ENCODE data around the gene HEPHL1.

The HEPHL1 gene

DNA sequence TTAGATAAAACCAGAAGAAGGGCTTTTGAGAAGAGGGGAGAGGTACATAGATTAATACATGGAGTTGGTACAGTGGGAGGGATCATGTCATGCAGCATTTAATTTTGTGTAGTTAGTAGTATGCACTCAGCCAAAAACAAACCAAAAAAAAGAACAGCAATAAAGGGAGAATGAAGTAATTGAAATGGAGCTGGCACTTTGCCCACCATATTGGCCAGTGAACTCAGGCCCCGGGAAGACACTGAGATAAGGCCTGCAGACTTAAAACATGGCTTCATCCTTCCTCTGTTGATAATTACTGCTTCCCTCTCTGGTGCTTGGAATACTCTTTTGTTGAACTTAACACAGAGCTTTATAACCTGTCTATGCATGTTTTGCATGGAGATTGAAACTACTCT lies 110.6 kb downstream of the HEPHL1 start:
- DNase-seq: no peak

DNA sequence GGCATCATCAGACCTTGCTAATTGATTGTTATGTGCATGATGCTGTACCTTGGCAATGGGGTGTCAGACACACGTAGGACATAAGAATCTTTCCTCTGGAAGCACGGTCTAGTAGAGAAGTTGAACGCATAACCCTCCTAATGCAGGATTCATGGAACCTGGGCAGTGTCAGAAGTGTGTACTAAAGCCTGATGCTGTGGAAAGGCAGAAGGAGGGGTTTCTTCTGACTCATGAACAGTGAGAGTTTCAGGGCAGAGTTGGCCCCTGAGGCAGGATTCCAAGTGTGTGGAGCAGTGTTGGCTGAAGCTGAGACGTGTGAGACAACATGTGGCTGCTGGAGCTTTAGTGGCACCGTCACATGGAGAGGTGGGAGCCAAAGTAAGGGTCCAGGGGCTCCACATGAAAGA lies 111.0 kb downstream of the HEPHL1 start:
- DNase-seq: no peak

DNA sequence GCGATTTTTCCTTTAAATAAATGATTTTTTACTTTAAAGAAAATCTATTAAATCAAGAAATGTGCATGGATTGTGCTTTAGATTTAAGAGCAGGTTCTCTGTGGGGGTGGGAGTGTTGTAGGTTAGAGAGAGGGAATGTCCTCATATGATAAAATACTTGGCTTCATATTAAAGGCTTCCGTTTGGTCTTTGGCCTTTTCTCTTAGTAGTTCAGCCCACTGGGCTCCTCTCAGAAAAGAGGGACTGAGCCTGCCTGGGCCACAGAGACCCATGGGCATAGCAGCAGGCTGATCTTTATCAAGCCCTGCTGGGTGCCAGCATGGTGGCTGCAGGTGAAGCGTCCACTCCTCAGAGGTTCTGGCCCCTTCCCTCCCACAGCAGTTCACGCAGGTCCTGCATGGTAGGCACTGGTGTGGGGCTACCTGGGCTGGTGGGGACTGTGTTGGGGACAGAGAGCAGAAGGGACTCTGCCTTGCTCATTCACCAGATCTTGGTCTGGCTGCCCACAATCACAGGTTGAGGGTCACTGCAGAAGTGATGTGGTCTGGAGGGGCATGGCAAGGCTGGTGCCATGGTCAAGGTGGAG lies 111.8 kb downstream of the HEPHL1 start:
- no peak for DNase-seq

DNA sequence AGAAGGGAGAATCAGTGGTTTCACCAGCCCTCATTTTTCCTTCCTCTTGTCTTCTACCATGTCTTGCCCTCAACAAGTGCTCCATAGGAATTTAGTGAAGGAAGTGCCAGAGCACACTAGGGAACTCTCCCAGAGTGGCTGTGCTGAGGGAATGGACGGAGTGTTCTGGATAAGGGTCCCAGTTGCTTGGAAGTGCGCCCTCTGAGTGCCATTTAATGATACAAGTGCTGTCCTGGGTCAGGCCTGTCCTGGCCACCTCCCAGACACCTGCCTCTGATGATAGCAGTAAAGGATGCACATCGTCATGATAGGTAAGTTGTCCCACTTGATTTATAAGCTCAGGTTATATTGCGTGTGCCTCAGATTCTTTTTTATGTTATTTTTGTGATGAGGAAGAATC lies 112.6 kb downstream of the HEPHL1 start:
- no peak for DNase-seq

DNA sequence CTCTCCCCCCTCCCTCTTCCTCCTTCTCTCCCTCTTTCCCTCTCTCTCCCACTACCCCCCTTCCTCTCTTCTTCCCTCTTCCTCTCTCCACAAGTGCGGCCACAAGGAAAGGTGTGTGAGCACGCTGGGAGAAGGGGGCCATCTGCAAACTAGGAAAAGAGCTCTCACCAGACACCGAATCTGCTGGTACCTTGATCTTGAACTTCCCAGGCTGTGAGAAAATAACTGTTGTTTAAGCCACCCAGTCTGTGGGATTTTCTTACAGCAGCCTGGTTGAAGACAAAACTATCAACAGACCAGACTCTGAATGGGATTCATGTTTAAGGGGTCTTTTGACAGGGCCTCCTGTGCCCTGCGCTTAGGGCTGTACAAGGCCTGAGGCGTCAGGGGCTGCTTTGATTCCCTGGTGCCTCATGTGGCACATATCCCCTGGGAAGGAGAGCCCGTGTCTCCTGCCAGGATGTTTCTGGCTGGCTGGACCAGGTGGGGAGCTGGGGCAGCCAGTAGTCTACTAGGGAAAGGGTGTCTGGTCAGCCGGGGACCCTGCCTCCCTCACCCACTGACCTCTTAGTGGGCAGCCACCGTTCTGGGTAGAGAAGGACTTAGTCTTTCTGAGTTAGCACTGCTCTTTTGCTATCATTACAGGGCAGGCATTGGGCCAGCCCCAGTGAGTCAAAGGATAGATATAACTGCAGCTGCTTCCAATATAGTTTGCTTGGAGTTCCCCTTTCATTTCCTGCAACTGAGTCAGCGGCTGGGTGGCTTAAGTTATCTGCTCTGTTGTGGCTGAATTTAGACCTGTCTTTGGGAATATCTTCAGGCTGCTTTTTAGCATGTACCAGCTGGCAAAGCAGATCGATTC lies 113.7 kb downstream of the HEPHL1 start:
- DNase-seq: no peak

DNA sequence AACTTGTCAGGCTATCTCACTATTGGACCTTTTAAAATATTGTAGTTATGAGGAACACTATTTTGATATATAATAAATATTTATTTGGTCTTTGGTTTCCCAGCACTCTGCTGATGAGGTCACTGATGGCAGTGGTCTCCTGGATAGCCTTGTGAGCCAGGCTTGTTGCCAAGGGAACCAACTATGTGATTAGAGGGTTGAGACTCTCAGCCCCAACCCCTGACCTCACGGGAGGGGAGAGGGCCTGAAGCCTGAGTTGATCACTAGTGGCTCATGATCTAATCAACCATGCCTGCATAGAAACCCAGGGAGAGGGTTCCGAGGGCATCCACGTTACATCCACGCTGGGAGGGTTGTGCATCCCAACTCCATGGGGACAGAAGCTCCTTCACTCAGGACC lies 118.3 kb downstream of the HEPHL1 start:
- no peak for DNase-seq

DNA sequence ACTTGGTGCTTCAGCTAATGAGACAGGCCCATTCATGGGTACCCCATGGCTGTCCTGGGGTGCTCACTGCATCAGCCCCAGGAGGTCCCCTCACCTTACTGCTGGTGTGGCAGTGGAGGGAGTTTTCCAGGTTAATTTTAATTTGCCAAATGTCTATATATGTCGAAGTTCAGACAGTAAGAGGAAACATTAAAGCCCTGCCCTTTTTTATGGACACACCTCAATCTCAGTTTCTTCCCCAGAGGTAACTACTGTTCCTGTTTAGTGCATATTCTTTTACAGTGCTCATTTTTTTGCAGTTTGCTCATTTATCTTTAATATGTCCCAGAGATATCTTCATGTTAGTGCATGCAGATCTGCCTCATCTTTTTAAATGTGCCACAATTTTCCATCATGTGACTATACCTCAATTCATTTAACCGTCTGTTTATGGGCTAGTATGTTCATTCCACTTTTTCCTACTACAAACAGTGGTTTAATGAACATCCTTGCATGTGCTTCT lies 119.1 kb downstream of the HEPHL1 start:
- no peak for DNase-seq

DNA sequence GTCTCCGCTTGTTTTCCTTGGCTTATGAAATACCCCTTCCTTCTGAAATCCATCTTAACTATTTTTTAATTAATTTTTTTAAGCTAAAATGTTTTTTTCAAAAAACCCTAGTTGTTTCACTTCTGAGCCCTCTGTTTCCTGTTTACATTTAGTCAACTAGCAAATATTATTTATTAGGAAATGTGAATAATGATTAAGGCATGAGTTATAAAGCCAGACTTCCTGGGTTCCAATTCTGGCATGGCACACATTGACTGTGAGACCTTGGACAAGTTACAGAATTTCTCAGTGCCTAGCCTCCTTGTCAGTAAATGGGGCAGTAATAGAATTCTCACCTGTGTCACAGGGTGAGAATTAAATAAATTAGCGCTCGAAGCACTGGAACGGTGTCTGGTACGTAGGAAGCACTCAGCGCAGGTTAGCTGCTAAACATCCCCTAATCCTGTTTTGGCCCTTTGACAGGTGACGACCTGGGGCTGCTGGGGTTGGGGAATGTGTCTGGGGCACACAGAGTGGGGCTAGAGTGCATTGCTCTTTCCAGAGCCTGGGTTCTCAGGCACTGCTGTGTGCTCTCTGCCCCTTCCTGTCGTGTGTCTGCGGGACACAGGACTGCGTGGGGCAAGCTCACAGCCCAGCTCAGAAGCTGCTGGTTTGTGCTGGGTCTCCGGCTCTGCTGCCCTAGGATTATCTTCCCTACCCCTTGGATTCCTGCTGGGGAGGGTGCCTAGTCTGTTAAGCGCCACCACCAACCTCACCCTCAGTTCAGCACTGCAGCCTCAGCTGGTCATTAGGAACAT lies 120.6 kb downstream of the HEPHL1 start:
- no peak for DNase-seq

DNA sequence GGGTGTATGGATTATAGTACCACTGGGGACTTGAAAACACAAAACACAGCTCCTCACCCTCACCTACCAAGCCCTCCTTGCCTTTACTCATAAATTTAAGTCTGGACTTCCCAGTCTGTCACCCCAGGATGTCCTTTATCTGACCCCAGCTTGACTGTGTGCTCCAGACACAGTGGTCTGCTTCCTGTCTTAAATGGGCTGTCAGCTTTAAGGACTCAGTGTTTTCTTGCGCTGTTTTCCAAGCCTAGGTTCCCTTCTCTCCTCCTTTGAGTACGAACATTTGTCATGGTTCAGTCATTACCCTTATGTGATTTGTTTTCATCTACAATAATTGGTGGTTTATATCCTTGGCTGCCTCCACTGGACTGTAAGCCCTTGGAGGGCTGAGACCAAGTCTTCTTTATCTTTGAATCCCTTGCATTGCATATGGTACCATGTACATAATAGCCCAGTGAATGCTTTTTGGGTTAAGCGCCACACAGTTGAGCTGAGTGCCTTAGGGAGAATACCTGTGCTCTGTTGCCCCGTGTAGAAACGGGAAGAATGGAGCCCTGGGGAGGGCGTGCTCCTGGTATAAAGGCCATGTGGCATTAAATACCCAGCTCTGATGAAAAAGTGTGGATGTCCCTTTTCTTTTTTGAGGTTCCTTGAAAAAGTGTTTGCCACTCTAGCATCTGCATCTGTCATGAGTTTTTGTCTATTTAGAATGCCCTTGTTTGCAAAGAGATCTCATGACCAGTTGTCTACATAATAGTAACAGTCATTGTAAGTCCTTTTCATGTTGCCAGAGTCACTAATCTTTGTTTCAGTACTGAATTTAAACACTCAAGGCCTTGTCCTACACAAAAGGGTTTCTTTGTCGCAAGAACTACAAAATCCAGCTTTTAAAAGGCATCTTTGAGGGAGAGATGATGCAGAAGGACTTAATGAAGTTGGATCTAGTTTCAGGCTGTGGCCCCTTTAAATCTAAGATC lies 121.4 kb downstream of the HEPHL1 start:
- no peak for DNase-seq

DNA sequence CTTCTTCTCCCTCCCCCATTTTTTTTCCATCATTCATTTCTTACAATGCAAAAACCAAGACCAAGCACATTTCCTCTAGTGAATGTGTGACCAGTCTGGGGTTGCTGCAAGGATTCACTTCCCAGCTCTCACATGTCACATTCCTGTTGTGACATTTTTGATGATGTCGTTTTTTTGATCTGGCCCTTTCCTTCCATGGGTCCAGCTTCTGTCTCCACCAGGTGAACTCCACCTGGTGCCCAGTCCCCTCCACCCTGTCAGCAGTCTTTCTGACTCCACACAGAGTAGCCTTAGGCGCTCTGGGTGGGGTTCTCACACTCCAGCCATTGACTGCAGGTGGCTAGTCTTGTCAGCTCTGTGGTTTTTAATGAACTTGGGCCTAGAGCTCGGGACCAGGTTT lies 123.1 kb downstream of the HEPHL1 start:
- DNase-seq: no peak

DNA sequence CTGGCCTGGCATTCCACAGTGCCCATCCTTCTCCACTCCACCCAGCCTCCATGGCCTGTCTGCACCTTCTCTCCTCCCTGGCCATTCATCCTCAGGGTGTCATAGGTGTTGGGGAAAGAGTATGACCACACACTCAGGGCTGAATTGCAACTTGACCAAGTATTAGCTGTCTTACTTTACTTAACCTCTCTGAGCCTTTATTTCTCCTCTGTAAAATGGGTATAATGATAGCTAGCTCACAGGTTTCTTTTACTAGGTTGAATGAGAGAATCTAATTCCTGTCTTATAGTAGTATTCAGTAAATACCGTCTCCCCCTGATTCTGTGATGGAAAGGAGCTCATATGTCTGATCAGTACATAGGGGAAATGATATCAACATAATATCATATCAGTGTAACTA lies 123.5 kb downstream of the HEPHL1 start:
- DNase-seq: no peak

DNA sequence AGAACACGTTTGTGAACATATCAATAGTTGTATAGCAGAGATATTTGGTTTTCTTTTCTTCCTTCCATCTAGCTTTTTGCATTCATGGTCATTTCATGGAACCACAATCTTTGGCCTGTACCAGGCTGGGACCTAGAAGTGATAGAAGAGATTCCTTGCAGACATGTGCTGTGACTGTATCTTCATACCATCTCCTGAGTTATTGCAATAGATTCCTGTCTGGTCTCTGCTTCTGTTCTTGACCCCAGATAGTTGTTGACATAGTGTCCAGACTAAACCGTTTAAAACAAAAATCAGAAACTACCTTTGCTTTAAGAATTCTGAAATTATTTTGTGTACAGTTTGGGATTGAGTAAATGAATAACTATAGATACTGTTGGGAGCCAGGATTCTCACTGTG lies 124.3 kb downstream of the HEPHL1 start:
- DNase-seq: no peak

DNA sequence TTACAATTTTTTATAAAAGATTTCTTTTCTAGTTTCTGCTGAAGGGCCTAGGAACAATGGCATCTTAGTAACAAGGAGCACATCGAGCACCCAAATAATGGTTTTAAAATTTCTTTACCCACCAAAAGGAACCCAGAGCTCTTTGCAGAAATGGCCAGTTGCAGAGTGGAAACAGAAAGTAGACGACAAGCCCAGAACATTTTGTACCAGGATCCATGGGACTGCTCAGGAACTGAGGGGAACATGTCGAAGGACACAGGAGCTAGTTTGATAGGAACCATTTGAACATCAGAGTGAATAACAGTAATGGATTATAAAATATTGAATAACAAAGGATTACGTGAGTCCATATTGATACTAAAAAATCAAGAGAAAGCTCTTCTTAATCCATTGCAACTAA lies 124.8 kb downstream of the HEPHL1 start:
- no peak for DNase-seq

DNA sequence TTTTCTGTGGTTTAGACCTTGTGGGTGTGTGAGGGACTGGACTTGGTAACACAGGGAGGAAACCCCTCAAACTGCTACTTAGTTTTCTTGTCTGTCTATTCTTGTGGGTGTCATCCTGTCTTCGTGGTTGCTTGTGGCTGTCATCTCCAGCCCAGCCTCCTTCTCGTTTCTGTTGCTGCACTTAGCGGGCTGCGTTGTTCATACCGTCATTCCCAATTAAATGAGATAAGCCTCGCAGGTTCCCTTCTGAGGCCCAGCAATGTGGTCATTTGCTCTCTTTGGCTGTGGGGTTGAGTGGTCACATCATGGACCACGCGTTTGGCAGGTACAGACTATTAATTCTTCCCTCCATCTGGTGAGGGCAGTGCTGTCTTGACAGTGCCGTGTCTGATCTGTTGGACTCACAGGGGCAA lies 126.3 kb downstream of the HEPHL1 start:
- DNase-seq: no peak

DNA sequence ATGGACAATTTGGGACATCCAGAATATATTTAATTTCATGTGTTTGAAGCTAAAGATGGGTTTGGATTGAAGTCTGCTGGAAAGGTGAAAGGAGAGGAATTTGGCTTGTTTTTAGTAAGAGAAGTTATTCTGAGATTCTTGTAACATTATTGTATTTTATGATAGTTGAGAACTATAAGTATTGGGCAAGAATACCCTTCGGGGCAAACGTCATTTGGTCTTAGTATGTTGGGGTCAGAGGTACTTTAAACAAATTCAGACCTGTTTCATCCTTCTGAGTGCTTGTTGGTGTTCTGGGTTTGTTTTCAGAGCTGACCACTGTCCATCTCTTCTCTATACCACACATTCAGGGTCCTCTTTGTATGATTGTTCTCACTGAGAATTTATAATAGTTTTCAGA lies 127.0 kb downstream of the HEPHL1 start:
- DNase-seq: no peak

DNA sequence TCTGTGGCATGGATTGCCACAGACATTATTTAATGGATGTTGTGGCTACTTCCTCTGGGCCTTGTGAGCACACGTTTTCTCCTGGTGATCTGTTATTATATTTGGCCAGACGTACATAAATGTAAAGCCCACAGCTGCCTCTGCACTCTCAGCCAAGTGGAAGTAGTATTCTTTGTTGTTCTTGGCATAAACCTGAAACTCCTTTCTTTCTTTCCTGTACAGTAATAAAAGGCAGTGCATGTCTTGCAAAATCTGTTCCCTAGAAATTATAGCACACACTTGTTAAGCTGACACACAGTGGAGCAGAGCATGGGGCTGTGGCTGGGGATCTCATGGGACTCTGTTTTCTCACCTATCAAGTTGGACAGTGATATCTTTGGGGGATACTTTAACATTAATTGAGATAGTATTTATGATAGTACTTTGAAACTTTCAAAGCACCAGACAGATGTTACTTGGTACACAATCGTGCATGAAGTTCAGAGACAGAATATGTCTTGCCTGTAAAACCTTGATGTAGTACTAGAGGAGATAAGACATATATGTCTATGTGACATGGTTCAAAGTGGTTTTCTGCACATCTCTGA lies 128.4 kb downstream of the HEPHL1 start:
- DNase-seq: no peak

DNA sequence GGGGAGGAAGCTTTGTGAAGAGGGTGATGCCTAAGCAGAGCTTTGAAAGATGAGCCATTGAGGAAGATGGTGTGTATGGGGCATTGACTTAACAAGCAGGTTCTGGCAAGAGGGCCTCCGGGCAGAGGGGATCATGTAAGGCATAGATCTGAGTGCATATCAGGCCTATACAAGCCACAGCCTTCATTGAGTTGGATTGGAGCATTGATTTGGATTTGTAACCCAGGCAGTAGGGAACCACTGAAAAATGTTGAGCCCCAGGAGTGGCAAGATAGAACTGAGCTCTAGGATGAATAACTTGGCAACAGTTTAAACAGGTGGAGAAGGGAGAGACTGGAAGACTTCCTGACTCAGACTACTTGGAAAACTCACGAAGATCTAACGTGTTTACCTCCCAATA lies 128.9 kb downstream of the HEPHL1 start:
- DNase-seq: no peak

DNA sequence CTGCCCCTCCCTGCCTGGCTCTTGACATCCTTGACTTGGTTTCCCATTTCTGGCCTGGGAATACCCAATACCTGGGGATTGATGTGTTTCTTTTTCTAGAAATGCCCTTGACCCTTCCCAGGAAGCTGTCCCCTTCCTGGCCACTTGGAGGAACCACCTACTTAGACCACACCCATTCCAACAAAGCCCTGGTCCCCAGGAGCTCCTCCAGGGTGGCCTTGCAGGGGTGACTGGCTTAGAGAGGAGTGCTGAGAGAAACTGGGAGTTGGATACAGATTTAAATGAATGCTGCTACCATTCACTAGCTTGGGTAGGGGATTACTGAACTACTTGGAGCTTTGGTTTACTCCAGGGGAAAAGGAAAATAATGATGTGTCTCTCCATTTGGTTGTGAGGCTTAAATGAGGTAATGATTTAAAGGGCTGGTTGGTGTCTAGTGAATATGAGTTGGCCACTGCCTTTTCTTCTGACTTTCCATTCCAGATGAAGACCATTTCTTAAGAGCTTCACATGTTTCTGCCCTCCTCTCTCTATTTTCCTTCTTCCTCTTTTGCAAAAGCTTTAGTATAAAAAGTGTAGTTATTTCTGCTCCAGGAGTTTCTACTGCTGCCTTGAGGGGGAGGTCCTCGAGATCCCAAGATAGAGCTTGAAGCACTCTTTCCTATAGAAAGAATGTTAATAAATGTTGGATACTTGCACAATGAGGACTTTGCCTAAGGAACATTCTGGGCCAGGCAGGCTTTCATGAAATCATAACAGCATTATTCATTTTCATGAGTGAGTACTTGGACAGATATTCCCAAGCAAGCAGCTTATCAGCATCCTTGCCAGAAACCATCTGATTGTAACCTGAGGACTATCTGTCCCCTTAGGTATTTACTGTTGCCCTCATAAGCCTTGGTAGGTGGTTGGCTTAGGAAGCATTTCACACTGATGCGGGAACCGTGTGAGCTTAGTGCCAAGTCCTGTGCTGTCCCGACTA lies 129.8 kb downstream of the HEPHL1 start:
- DNase-seq: no peak

DNA sequence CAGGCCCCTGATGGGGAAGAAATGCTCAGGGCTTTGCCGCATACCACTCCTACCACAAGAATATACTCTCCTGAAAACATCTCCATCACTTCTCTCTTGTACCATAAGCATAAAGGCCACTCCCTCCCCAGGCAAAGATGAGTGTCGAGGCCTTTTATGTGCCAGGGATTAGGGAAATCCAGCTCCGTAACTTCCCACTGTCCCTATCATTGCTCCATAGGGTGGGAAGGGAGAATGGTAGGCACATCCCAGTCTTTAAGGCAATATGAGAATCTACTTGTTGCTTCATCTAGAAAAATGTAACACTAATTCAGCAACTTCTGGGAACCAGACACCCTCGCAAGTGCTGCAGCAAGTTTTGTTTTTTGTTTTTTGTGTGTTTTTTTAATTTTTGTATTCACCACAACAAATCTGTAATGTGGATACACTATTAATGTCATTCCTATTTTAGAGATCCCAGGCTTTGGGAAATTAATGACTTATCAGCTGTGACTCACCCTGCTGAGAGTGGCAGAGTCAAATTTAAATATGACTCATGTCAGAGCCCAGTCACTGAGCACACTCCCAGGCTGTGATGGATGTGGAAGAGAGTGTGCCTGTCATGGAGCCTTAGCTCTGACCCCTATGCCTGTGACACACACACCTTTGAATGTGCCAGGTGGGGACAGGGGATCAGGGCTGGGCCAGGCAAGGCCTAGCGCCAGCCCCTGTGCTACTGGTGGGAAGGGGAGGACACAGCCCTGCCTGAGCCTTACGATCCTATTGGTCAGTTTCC lies 130.9 kb downstream of the HEPHL1 start:
- no peak for DNase-seq

DNA sequence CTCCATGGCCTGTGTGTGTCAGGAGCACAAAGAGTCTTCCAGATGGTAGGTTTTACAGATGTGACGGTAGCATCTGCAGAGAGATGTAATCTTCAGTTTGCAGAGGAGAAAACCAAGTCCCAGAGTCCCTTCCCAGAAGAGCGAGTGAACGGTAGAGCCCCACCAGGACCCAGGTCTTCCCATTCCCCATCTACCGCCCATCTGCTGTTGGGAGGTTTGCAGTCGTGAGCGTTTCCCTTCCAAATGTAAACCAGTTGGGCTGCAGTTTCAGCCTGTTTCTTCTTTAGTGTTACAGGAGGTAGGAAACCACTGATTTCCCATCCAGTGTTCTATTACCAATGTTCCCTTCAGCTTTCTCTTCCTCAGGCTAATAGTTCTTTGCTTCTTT lies 131.5 kb downstream of the HEPHL1 start:
- DNase-seq: no peak
